Duodenal mucosa (tissue), 2 donors: ENCODE measurements around the gene FYB2.
A peak's percentile ranks its signal among the peaks of the same experiment; 100 is the strongest.

Experiments used
- H3K27ac ChIP-seq: one replicate; pipeline ENCODE4 v1.7.0; 2013; ENCODE audit warnings: low read depth, low read length
- H3K27me3 ChIP-seq, 2 donors: one replicate each; pipeline ENCODE4 v1.7.0; 2013; ENCODE audit warnings: low read length in 2 of 2, control low read depth in 1 of 2; ENCODE audit not compliant: insufficient read depth in 2 of 2, control insufficient read depth in 1 of 2
- H3K36me3 ChIP-seq, 2 donors: one replicate each; pipeline ENCODE4 v1.7.0; 2013; ENCODE audit warnings: low read length in 2 of 2, control low read depth in 1 of 2; ENCODE audit not compliant: insufficient read depth in 2 of 2, control insufficient read depth in 1 of 2
- H3K4me1 ChIP-seq, 2 donors: one replicate each; pipeline ENCODE4 v1.7.0; 2013; ENCODE audit warnings: low read length in 2 of 2, control low read depth in 1 of 2; ENCODE audit not compliant: insufficient read depth in 2 of 2, control insufficient read depth in 1 of 2
- H3K4me3 ChIP-seq, 2 donors: one replicate each; pipeline ENCODE4 v1.7.0; 2013; ENCODE audit warnings: low read length in 2 of 2, low read depth in 1 of 2
- H3K9ac ChIP-seq, 2 donors: one replicate each; pipeline ENCODE4 v1.7.0; 2013; ENCODE audit warnings: low read length in 2 of 2, low read depth in 1 of 2
- H3K9me3 ChIP-seq, 2 donors: one replicate each; pipeline ENCODE4 v1.7.0; 2013; ENCODE audit warnings: low read length in 2 of 2, control low read depth in 1 of 2; ENCODE audit not compliant: control insufficient read depth in 1 of 2

FYB2 gene

DNA sequence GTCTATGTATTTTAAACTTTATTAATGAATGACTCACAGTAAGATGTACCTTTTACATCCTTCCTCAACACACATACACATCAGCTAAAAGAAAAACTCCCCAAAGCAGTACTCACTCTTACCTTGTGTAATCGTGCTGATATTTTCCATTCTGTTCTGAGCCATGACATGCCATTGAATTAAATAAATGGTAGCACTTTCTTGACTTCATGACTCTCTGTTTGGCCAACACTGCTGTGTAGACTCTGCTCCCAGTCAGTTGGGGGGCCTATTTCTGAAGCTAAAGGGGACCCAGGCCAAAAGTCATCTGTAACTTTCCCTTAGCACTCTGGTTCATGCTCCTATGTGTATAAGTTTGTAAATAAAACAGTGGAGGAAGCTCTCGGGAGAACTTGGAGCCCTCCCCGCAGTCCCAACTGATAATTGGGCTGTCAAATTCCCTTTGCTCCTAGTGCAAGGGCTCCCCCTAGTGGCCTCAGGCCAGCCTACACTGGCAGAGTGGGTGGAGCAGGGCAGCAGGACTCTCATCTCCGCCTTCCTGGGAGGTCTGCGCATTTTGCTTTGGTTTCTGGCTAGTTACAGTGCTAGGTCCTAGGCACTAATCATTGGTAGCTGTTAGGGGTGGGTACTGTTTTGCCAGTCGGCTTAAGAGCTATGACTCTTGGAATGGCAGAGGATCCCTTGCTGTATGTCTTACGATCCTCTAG, 1.7 kb upstream of the FYB2 start:
- Histone ChIP-seq H3K27ac (no peak overlapping the region), H3K4me3 (no peak overlapping the region), H3K27me3 (no peaks in the 10 kb centered on the region)

DNA sequence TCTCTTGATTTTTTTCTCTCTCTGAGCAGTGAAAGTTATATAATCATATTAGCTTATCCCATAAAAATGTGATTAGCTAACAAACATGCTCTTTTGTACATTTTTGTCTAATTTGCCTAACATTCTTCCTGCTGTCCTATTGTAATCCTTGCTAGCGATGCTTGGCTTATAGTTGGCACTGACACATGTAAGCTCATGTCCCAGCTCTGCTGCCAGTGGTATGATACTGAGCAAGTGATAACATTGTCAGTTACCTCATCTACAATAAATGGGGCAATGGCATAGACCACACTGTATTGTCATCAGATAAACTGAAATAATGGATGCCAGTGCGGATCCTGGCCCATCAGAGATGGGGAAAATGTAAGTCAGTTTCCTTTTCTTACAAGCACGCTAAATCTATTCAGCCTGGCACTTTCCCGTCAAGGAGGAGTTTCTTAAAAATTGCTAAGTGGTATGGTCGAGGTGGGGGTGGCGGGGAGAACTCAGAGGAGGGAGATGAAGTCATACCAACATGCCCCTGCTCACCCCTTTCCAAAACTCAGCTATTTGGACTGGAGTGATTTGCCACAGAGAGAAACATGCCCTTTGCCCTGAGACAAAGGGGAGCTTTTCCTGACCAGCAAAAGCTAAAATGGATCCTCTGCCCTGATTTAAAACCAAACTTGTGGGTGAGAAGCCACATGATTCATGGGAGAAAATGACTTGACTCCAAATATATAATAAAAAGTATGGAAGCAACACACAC, 1.3 kb downstream of the FYB2 start:
- H3K9ac ChIP-seq: no peak overlapping the region
- H3K27ac ChIP-seq: no peak overlapping the region
- peak overlapping the region in 1 of 2 donors; percentile 37 for H3K4me3 ChIP-seq
- H3K9me3 ChIP-seq: no peaks in the 10 kb centered on the region
- peaks cover 26 to 28% of the 10 kb centered on the region in 2 donors for H3K4me1 ChIP-seq
- H3K27me3 ChIP-seq: no peaks in the 10 kb centered on the region
- H3K36me3 ChIP-seq: no peaks in the 10 kb centered on the region

More for the DNA sequence above, 1.7 kb upstream of the FYB2 start:
- no peak overlapping the region for H3K9ac ChIP-seq
- H3K36me3 ChIP-seq: no peaks in the 10 kb centered on the region
- peaks cover 26 to 28% of the 10 kb centered on the region in 2 donors for H3K4me1 ChIP-seq
- H3K9me3 ChIP-seq: no peaks in the 10 kb centered on the region

DNA sequence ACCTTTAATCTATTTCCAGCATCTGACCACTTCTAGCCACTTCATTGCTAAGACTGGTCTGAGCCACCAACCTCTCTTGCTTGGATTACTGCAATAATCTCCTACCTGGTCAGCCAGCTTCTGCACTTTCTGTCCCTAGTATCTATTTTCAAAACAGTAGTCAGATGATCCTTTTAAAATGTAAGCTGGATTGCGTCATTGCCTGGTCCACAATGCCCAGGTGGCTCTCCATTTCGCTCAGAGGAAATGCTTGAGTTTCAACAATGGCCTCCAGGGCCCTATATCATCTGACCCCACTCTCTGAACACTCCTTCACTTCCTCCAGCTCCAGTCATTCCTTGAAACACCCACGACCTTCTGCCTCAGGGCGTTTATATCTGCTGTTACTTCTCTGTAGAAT, 2.3 kb downstream of the FYB2 start:
- Histone ChIP-seq H3K36me3 (no peaks in the 10 kb centered on the region), H3K9ac (no peak overlapping the region), H3K27ac (no peak overlapping the region), H3K4me3 (no peak overlapping the region), H3K9me3 (no peaks in the 10 kb centered on the region), H3K27me3 (no peaks in the 10 kb centered on the region), H3K4me1 (peaks cover 26 to 28% of the 10 kb centered on the region in 2 donors)

DNA sequence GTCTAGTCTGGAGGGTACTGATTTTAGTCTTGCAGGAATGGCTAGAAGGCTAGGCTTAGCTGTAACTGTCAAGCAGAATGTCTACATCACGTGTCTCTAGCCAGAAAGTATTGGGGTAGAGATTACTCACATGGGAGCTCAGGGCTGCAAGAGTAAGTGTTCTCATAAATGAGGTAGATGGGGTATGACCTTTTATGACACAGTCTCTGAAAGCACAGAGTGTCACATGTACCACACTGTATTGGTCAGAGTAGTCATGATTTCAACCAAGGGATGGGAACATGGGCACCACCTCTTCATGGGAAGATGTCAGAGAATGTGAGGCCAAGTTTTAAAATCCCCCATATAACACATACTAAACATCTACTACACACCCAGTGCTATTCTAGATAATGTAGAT, 2.9 kb downstream of the FYB2 start:
- no peak overlapping the region for H3K9ac ChIP-seq
- peaks cover 23 to 25% of the 10 kb centered on the region in 2 donors for H3K4me1 ChIP-seq
- no peaks in the 10 kb centered on the region for H3K27me3 ChIP-seq
- no peak overlapping the region for H3K4me3 ChIP-seq
- no peaks in the 10 kb centered on the region for H3K36me3 ChIP-seq
- H3K9me3 ChIP-seq: no peaks in the 10 kb centered on the region
- no peak overlapping the region for H3K27ac ChIP-seq

DNA sequence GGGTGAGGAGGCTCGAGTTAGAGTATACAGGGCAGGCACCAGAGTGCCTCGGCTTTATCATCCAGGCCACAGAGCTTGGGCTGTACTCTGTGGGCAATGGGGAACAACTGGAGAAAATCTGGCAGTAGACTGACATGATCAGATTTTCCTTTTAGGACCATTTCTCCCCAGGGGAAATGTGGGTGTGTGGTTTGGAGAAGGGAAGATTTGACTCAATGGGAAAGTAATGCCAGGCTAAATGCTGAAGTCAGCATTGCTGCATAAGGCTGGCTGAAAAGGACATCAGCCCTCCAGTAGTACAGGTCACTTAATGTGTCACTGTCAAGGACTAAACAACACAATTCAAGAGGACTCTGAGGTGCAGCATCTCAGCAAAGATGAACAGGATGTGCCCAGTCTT, 5.0 kb downstream of the FYB2 start:
- Histone ChIP-seq H3K27ac (no peak overlapping the region), H3K9me3 (no peaks in the 10 kb centered on the region), H3K4me1 (peaks cover 14 to 15% of the 10 kb centered on the region in 2 donors)

DNA sequence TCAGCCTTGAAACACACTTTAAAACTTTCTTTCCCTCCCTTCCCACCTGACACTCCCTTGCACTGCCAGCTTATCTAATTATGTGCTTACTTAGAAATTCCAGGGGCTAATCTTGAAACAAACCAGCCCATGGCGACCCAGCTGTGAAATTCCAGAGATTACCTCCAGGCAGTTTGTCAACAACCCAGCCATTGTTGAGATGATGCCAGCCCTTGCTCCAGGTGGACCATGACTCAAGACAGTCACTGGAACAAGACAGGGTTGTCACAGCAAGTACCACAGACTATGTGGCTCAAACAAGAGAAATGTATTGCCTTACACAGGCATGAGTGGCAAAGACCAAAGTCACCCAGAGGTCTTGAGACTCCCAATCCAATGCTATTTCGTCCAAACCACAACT, 7.9 kb downstream of the FYB2 start:
- H3K4me1 ChIP-seq: peaks cover 0 to 6% of the 10 kb centered on the region in 2 donors
- H3K27ac ChIP-seq: no peak overlapping the region
- no peaks in the 10 kb centered on the region for H3K36me3 ChIP-seq
- H3K27me3 ChIP-seq: no peaks in the 10 kb centered on the region
- no peak overlapping the region for H3K9ac ChIP-seq
- no peaks in the 10 kb centered on the region for H3K9me3 ChIP-seq
- no peak overlapping the region for H3K4me3 ChIP-seq

More for the DNA sequence above, 5.0 kb downstream of the FYB2 start:
- H3K9ac ChIP-seq: no peak overlapping the region
- no peaks in the 10 kb centered on the region for H3K36me3 ChIP-seq
- no peak overlapping the region for H3K4me3 ChIP-seq
- H3K27me3 ChIP-seq: no peaks in the 10 kb centered on the region

DNA sequence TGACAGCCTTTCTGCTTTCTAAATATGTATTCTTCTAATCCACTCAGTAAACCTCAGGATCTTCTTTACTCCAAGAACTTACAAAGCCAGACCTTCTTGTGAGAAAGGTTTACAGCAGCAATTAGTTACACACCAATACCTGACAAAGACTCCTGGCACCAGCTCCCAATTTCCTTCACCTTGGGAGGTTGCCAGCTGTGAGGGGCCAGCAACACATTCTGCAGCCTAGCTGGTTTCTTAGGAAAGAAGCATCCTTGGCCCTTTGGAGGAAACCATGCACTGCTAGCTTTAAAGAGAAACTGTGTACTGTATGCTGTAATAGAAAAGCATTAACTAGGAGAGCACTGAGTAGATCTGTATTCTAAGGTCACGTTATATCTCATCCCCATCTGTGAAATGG, 10.8 kb downstream of the FYB2 start:
- Histone ChIP-seq H3K9ac (no peak overlapping the region), H3K27ac (no peak overlapping the region), H3K9me3 (no peaks in the 10 kb centered on the region), H3K27me3 (no peaks in the 10 kb centered on the region), H3K4me1 (peaks cover 0 to 6% of the 10 kb centered on the region in 2 donors), H3K4me3 (no peak overlapping the region), H3K36me3 (no peaks in the 10 kb centered on the region)

DNA sequence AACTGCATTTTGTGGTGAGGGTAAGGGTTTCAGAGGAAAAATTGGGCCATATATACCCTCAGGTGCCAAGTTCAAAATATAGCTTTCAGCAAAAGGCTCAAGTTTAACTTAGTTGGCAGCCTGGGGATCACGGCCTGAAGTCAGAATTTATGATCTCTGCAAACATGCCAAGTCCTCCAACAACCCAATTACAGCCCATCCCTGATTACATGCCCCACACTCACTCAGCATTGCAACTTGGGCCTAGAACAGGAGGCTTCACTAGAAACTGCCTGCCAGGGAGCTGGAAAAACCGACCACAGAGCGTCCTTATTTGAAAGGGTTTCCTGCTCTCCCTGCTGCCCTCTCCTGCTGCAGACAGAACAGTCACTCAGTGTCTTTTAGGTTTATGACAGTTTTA, 12.4 kb downstream of the FYB2 start:
- Histone ChIP-seq H3K27me3 (no peaks in the 10 kb centered on the region), H3K9ac (no peak overlapping the region), H3K4me1 (peaks cover 0 to 6% of the 10 kb centered on the region in 2 donors), H3K36me3 (no peaks in the 10 kb centered on the region), H3K9me3 (no peaks in the 10 kb centered on the region), H3K27ac (no peak overlapping the region), H3K4me3 (no peak overlapping the region)

DNA sequence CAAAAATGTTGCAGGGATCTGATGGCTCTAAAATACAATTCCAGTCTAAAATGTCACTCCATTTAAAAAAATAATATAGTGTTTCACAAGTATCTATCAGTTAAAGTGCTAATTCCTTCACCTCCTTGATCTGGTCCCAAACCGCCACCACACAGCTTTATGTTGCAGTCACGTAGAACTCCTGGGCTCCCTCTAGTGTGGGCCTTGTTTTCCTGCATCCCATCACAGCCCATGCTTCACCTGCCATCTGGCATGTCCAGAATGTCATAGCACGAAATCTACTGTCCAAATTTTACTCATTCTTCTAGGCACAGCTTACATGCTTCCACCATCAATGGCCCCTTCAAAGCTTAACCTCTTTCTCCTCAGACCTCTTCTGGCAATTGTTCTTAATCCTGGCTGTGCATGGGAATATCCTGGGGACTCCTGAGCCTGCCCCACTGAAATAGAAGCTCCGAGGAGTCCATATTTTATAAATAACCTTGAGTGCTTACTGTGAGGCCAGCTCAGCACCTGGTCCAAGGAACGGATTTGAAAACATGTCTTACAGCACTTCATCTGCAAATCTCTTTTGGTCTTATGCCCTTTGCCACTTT, 15.5 kb downstream of the FYB2 start:
- Histone ChIP-seq H3K9ac (no peak overlapping the region), H3K27ac (no peak overlapping the region)

More for the DNA sequence above, 15.5 kb downstream of the FYB2 start:
- Histone ChIP-seq H3K27me3 (no peaks in the 10 kb centered on the region), H3K9me3 (no peaks in the 10 kb centered on the region), H3K4me3 (no peak overlapping the region), H3K4me1 (peaks cover 0 to 6% of the 10 kb centered on the region in 2 donors), H3K36me3 (no peaks in the 10 kb centered on the region)
